Panc1 (cell line): ENCODE data around the gene MSI2. TPM values are rescaled to one million over a fixed set of nuclear protein-coding genes. Genes with fewer than 3 reads are reported as not detected.

Experiments used
- ATAC-seq: fragments of 200-7000 bp; cut with Tn5 transposase; 2 replicates; pipeline ENCODE4 v1.9.1; 2020; ENCODE audit warnings: mild to moderate bottlenecking, moderate library complexity
- BruUV-seq: library from RNA; stranded (reverse); fragments of 400-500 nt; replicated peaks from 2 replicates; lab custom pipeline; 2021; lab: Mats Ljungman, UMichigan
- CTCF ChIA-PET: fragments of 300-600 bp; sonication (Branson Sonifier 250); formaldehyde crosslinking; loops from one replicate; lab custom pipeline; 2022; ENCODE audit warnings: antibody characterized with exemption; lab: Charles Lee
- POLR2A ChIA-PET: fragments of 300-600 bp; sonication (Branson Sonifier 250); formaldehyde crosslinking; loops from one replicate; lab custom pipeline; 2022; ENCODE audit warnings: antibody characterized with exemption; lab: Charles Lee
- DNase-seq: peaks from one replicate; pipeline ENCODE4 v3.0.0-alpha.2; 2010; ENCODE audit warnings: low read depth, low spot score
- H3K27ac ChIP-seq: 2 replicates; pipeline ENCODE4 v1.5.1; 2011; ENCODE audit warnings: mild to moderate bottlenecking, low read length, inconsistent platforms
- H3K27me3 ChIP-seq: fragments of 200-500 bp; sonication (Bioruptor generic); 2 replicates; pipeline ENCODE4 v1.6.0; 2014; ENCODE audit warnings: low read length, inconsistent platforms; ENCODE audit not compliant: control insufficient read depth, insufficient read depth
- H3K36me3 ChIP-seq: fragments of 200-500 bp; sonication (Bioruptor generic); 2 replicates; pipeline ENCODE4 v1.5.1; 2014; ENCODE audit warnings: inconsistent platforms, mild to moderate bottlenecking, low read length, moderate library complexity; ENCODE audit not compliant: control insufficient read depth, insufficient read depth
- H3K4me1 ChIP-seq: 2 replicates; pipeline ENCODE4 v1.5.1; 2011; ENCODE audit warnings: inconsistent platforms, mild to moderate bottlenecking, low read length, moderate library complexity; ENCODE audit not compliant: control insufficient read depth, insufficient read depth
- H3K4me3 ChIP-seq, 2 experiments: 2 replicates each; pipeline ENCODE4 v1.5.1; 2011 to 2012; ENCODE audit warnings: low read depth in 2 of 2, low read length in 2 of 2, mild to moderate bottlenecking in 2 of 2, inconsistent platforms in 1 of 2, moderate library complexity in 1 of 2
- H3K9me3 ChIP-seq: fragments of 200-500 bp; sonication (Bioruptor generic); 2 replicates; pipeline ENCODE4 v1.5.1; 2014; ENCODE audit warnings: low read depth, mild to moderate bottlenecking, inconsistent platforms, low read length, moderate library complexity; ENCODE audit not compliant: control insufficient read depth, insufficient read depth
- POLR2AphosphoS5 ChIP-seq: IDR thresholded peaks from 2 replicates; pipeline ENCODE4 v1.6.1; 2012; ENCODE audit warnings: mild to moderate bottlenecking, low read depth, low read length, moderate library complexity
- REST ChIP-seq, 2 experiments: IDR thresholded peaks; 2 replicates each; pipeline ENCODE4 v1.6.1; 2011 to 2012; ENCODE audit warnings: low read depth in 2 of 2, control low read depth in 1 of 2, low read length in 1 of 2, mild to moderate bottlenecking in 1 of 2, moderate library complexity in 1 of 2; ENCODE audit not compliant: insufficient read depth in 1 of 2
- SIN3A ChIP-seq: IDR thresholded peaks from 2 replicates; pipeline ENCODE4 v1.6.1; 2012; ENCODE audit warnings: low read depth, mild to moderate bottlenecking, low read length, moderate library complexity, borderline replicate concordance; ENCODE audit not compliant: insufficient read depth
- TCF7L2 ChIP-seq: IDR thresholded peaks from 2 replicates; pipeline ENCODE4 v1.6.1; 2011; ENCODE audit warnings: mild to moderate bottlenecking, low read depth, low read length, inconsistent platforms
- in situ Hi-C: cut with HindIII; loops from 2 replicates; pipeline ENCODE4 v1.10.0; 2016; ENCODE audit warnings: low sequenced_read_pairs, low pct_unique_long_range_greater_than_20kb
- intact Hi-C: fragments of 100-400 bp; cut with micrococcal nuclease; formaldehyde crosslinking; loops from one replicate; pipeline ENCODE4 v1.10.0; 2022; ENCODE audit not compliant: unreplicated experiment
- total RNA-seq: library from RNA; stranded (reverse); gene quantifications from one replicate; pipeline ENCODE4 v1.2.1, GENCODE V29; 2021; ENCODE audit not compliant: unreplicated experiment
- TF ChIP-seq, protein P1 (sequence below): fragments of 450-650 bp; IDR thresholded peaks from 2 replicates; pipeline ENCODE4 v1.5.1; 2017; ENCODE audit warnings: mild to moderate bottlenecking

MSI2 gene
- total RNA-seq, 1 experiment from 2014 or later, result 38.5 TPM

GRCh38 chr17:57419940-57420550 is 163.7 kb downstream of the MSI2 start:
- H3K4me3 ChIP-seq, result no peak overlapping the region
- TF ChIP-seq POLR2AphosphoS5, result no peak
- TF ChIP-seq TCF7L2, result no peak
- TF ChIP-seq, protein P1, sequence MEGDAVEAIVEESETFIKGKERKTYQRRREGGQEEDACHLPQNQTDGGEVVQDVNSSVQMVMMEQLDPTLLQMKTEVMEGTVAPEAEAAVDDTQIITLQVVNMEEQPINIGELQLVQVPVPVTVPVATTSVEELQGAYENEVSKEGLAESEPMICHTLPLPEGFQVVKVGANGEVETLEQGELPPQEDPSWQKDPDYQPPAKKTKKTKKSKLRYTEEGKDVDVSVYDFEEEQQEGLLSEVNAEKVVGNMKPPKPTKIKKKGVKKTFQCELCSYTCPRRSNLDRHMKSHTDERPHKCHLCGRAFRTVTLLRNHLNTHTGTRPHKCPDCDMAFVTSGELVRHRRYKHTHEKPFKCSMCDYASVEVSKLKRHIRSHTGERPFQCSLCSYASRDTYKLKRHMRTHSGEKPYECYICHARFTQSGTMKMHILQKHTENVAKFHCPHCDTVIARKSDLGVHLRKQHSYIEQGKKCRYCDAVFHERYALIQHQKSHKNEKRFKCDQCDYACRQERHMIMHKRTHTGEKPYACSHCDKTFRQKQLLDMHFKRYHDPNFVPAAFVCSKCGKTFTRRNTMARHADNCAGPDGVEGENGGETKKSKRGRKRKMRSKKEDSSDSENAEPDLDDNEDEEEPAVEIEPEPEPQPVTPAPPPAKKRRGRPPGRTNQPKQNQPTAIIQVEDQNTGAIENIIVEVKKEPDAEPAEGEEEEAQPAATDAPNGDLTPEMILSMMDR, result no peak
- no peak for TF ChIP-seq REST (IDR thresholded peaks at IDR 0.05; ENCODE audit: insufficient read depth in 1 of 2, low read depth in 2 of 2, low read length in 1 of 2)
- in situ Hi-C loops (no loop called here), intact Hi-C loops (no loop called here)
- H3K27me3 ChIP-seq, result no peaks in the 10 kb centered on the region
- DNase-seq (no peak), ATAC-seq (no peak)
- BruUV-seq, result no TSS peak
- H3K9me3 ChIP-seq, result no peaks in the 10 kb centered on the region
- no peak overlapping the region for H3K27ac ChIP-seq
- no peaks in the 10 kb centered on the region for H3K4me1 ChIP-seq
- H3K36me3 ChIP-seq, result no peaks in the 10 kb centered on the region
- POLR2A ChIA-PET, result no interaction called here
- CTCF ChIA-PET, result no interaction called here

GRCh38 chr17:57420734-57421717 is 164.7 kb downstream of the MSI2 start:
- no peak for DNase-seq
- H3K4me3 ChIP-seq, result no peak overlapping the region
- TF ChIP-seq POLR2AphosphoS5 (no peak), TCF7L2 (no peak), SIN3A (no peak), REST (IDR thresholded peaks at IDR 0.05; ENCODE audit: insufficient read depth in 1 of 2, low read depth in 2 of 2, low read length in 1 of 2) (no peak)
- TF ChIP-seq, protein P1, result no peak
- no peak for ATAC-seq
- no peaks in the 10 kb centered on the region for H3K9me3 ChIP-seq
- CTCF ChIA-PET, result no interaction called here
- in situ Hi-C loops, result no loop called here
- POLR2A ChIA-PET, result interaction anchor here (0.6 kb wide), 2 partner anchors 137 to 1013 kb away, joined by 6 to 11 read pairs; no protein-coding TSS in a partner anchor
- H3K27ac ChIP-seq, result no peak overlapping the region
- BruUV-seq, result no TSS peak
- H3K36me3 ChIP-seq, result no peaks in the 10 kb centered on the region
- intact Hi-C loops, result no loop called here
- no peaks in the 10 kb centered on the region for H3K4me1 ChIP-seq
- no peaks in the 10 kb centered on the region for H3K27me3 ChIP-seq
